ENCODE results near the gene TDRD3.

- TF ChIP-seq CTCF (IDR thresholded peaks at IDR 0.05; ENCODE audit: low read length), result no peak
- no peak for TF ChIP-seq EZH2 (IDR thresholded peaks at IDR 0.05; ENCODE audit: borderline replicate concordance, low read length)
Observed at GRCh38 chr13:60395971-60396782, 843 bp upstream of the TDRD3 start.

Data from OCI-LY1 (cell line).